GM19468 (cell line): ENCODE data around the gene KDM6A.
"Not testable (repeated sequence)": the region's sequence is repeated elsewhere in the genome, so short reads cannot be mapped to it uniquely, and the experiment has no call there.

Source experiments
- ATAC-seq: cut with Tn5 transposase; IDR thresholded peaks from one replicate; pipeline ENCODE4 v1.9.1; 2021; ENCODE audit warnings: mild to moderate bottlenecking, moderate library complexity, moderate number of reproducible peaks; ENCODE audit not compliant: unreplicated experiment; ENCODE audit errors: extremely low read depth

The KDM6A gene

GRCh38 chrX:44872821-44873414 is at the start of gene KDM6A:
KDM6A (plus strand) TSS chrX:44873188; CDS start chrX:44873552, 364 bp downstream.
- ATAC-seq, result peak; percentile 92

GRCh38 chrX:44823193-44823592 is 49.8 kb upstream of the KDM6A start:
- ATAC-seq, result not testable (repeated sequence)

- ATAC-seq, result no peak
Measured at GRCh38 chrX:44828008-44828605, 44.9 kb upstream of the KDM6A start.

- no peak for ATAC-seq
Measured at GRCh38 chrX:44829832-44830231, 43.2 kb upstream of the KDM6A start.

- no peak for ATAC-seq
Measured at GRCh38 chrX:44842550-44843317, 30.3 kb upstream of the KDM6A start.

- ATAC-seq, result no peak
Measured at GRCh38 chrX:44843318-44843702, 29.7 kb upstream of the KDM6A start.

GRCh38 chrX:44843753-44844152 is 29.2 kb upstream of the KDM6A start, which contains the start of gene DUSP21:
DUSP21 (plus strand) TSS chrX:44844021; CDS start chrX:44844133, 112 bp downstream.
- no peak for ATAC-seq

GRCh38 chrX:44844204-44844603 is 28.8 kb upstream of the KDM6A start:
- no peak for ATAC-seq

GRCh38 chrX:44850891-44851290 is 22.1 kb upstream of the KDM6A start:
- ATAC-seq, result not testable (repeated sequence)

GRCh38 chrX:44871114-44871645 is 1.8 kb upstream of the KDM6A start:
- ATAC-seq, result no peak

GRCh38 chrX:44871931-44872820 is 812 bp upstream of the KDM6A start:
- ATAC-seq, result peak; percentile 5

GRCh38 chrX:44873415-44874276 is 658 bp downstream of the KDM6A start:
- no peak for ATAC-seq

- no peak for ATAC-seq
Measured at GRCh38 chrX:44874420-44875184, 1.6 kb downstream of the KDM6A start.

GRCh38 chrX:44875185-44875489 is 2.1 kb downstream of the KDM6A start:
- ATAC-seq, result no peak

GRCh38 chrX:44876086-44876485 is 3.1 kb downstream of the KDM6A start:
- no peak for ATAC-seq

- no peak for ATAC-seq
Measured at GRCh38 chrX:44876767-44877166, 3.8 kb downstream of the KDM6A start.

- no peak for ATAC-seq
Measured at GRCh38 chrX:44878780-44879179, 5.8 kb downstream of the KDM6A start.

- ATAC-seq, result no peak
Measured at GRCh38 chrX:44881549-44881948, 8.6 kb downstream of the KDM6A start.

- no peak for ATAC-seq
Measured at GRCh38 chrX:44882635-44883034, 9.6 kb downstream of the KDM6A start.
